Subcutaneous adipose tissue (tissue), 4 donors: ENCODE data around the gene SENP2. TPM values are rescaled to one million over a fixed set of nuclear protein-coding genes. Genes with fewer than 3 reads are reported as not detected.

Experiments used
- total RNA-seq, 4 donors: library from RNA; depleted of rRNA; stranded (reverse); fragments of >200 nt; gene quantifications; one replicate each; pipeline ENCODE4 v1.1.0, GENCODE V29; 2016
- TF ChIP-seq, protein P1 (sequence below): fragments of 450-650 bp; IDR thresholded peaks from one replicate; pipeline ENCODE4 v1.5.1; 2016; ENCODE audit warnings: low read depth, mild to moderate bottlenecking, control low read depth, antibody characterized with exemption, moderate library complexity

Gene SENP2
- total RNA-seq, 4 donors from 2014 or later, result 31.4 to 48.6 (median 40.2) TPM

- TF ChIP-seq, protein P1, sequence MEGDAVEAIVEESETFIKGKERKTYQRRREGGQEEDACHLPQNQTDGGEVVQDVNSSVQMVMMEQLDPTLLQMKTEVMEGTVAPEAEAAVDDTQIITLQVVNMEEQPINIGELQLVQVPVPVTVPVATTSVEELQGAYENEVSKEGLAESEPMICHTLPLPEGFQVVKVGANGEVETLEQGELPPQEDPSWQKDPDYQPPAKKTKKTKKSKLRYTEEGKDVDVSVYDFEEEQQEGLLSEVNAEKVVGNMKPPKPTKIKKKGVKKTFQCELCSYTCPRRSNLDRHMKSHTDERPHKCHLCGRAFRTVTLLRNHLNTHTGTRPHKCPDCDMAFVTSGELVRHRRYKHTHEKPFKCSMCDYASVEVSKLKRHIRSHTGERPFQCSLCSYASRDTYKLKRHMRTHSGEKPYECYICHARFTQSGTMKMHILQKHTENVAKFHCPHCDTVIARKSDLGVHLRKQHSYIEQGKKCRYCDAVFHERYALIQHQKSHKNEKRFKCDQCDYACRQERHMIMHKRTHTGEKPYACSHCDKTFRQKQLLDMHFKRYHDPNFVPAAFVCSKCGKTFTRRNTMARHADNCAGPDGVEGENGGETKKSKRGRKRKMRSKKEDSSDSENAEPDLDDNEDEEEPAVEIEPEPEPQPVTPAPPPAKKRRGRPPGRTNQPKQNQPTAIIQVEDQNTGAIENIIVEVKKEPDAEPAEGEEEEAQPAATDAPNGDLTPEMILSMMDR, result no peak
Observed at GRCh38 chr3:185645596-185646381, 59.7 kb downstream of the SENP2 start.

DNA sequence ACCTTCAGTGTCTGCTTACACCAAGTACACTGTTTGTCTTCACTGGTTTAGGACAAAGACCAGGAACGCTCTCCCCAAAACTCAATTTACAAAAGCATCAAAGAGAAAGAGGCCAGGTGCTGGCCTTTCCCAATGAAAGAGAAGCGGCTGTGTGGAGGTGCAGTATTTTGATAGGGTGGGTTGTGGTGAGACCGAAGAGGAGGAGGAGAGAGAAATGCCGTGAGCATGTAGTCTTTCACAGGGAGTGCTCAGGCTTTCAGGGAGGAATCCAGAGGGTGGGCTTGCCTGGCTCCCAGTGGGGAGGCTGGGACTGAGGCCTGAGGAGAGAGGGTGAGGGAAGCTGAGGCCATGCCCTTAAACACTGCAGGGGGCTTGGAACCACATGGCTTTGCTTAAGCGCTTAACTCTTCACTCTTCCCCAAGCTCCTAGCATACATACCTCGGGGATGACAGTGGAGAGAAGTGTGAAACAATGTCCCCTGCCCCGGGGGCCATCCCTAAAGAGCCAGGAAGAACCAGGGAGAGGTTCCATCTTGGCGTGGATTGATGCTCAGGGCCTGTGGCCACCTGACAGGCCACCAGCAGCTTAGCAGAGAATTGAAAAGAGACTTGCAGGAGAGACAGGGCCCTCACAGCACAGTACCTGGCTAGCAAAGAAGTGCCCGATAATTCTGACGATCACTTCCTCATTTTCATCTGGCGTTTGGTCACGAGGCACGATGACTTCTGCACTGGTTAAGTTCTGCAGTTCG, 60.5 kb downstream of the SENP2 start:
- TF ChIP-seq, protein P1, result no peak

DNA sequence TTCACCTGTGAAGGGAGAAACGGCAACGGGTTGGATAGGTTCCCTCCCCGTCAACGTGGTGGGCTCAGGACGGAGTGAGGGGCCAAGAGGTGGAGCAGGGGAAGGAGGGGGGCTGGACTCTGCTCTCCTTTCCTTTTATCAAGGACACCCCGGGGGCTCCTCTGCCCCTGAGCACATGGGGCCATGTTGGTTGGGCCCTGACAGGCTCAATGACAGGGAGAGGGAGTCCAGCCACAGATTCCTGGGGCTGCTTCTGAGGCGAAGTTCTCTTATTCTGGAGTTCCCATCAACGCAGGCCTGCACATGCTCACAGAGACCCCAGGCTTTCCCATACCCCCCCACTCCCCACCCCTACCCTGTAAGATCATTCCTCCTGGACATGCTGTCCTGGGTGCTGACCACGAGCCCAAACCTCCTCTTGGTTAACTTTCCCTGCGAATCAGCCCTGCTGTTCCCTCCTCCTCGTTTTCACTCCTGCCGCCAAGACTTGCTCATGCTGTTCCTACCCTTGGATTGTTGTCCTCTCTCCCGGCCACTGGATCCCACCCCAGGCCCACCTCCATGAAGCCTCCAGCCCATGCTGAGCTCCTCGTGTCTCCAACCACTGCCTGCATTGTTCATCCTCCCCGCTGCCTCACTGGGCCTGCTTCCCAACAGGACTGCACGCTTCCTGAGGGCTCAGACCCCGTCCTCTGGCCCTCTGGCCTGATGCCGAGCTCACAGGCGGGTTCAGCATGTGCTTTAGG, 61.2 kb downstream of the SENP2 start:
- TF ChIP-seq, protein P1, result no peak

GRCh38 chr3:185647880-185648210, 61.8 kb downstream of the SENP2 start:
- TF ChIP-seq, protein P1, result no peak

DNA sequence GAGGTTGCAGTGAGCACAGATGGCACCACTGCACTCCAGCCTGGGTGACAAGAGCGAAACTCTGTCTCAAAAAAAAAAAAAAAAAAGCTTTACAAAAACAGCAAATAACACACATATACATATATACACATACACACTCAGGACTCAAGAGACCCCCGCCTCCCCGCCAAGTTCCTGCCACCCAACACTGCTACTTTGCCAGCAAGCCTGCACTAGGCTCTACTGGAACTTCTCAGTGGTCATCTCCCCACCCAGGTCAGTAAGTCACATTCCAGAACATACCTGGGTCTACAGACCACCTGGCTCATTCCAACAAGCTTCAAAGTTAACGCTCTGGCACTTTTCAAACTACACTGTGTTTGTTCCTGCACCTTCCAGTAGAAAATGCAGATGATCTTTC, 62.3 kb downstream of the SENP2 start:
- TF ChIP-seq, protein P1, result no peak

- TF ChIP-seq, protein P1, result no peak
Observed at GRCh38 chr3:185649414-185649813, 63.3 kb downstream of the SENP2 start.

DNA sequence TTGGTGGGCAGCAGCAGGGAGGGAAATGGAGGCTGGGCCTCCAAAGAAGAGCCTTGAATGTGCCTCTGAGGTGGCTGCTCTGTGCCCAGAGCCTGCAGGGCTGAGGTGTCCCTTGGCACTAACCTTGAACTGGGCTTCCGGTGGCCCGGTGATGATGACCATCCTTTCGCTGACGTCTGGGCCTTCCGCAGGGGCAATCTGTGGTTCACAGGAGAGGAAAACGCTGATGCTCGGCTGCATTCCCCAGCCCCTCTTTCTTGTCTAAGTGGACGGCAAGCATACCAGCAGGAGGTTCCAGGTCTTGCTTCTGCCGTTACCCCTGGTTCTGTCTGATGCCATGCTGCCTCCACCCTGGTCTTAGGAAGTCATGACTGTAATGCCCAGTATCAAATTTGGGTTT, 65.9 kb downstream of the SENP2 start:
- TF ChIP-seq, protein P1, result no peak
